H1 (cell line): Measurements from ENCODE around the gene SFTPA2. TPM values are rescaled to one million over a fixed set of nuclear protein-coding genes. Genes with fewer than 3 reads are reported as not detected.

ENCODE experiments used
- CTCF ChIA-PET: fragments of 300-600 bp; sonication (Branson Sonifier 250); formaldehyde crosslinking; loops from one replicate; lab custom pipeline; 2021; ENCODE audit not compliant: partially characterized antibody; lab: Charles Lee
- POLR2A ChIA-PET: fragments of 300-600 bp; sonication (Branson Sonifier 250); formaldehyde crosslinking; loops from one replicate; lab custom pipeline; 2021; ENCODE audit warnings: inconsistent platforms; ENCODE audit not compliant: partially characterized antibody; lab: Charles Lee
- DNase-seq, 2 experiments: peaks; one replicate each; pipeline versions ENCODE4 v3.0.0 to v3.0.0-alpha.2; 2010 to 2022; ENCODE audit warnings: low spot score in 2 of 2, low read depth in 1 of 2, mixed read lengths in 1 of 2
- FAIRE-seq: peaks from 2 replicates; lab custom pipeline; 2011; peaks lifted over from hg19 to GRCh38; lab: Jason Lieb, UNC
- H2AFZ ChIP-seq: 2 replicates; pipeline ENCODE4 v1.8.1; 2012; ENCODE audit warnings: low read length, inconsistent platforms
- H2AK5ac ChIP-seq: 2 replicates; pipeline ENCODE4 v1.6.1; 2013; ENCODE audit warnings: low read depth, low read length
- H2BK120ac ChIP-seq: replicated peaks from 2 replicates; pipeline ENCODE3; 2013; ENCODE audit warnings: low read depth, low read length, inconsistent platforms
- H2BK12ac ChIP-seq: 2 replicates; pipeline ENCODE4 v1.6.1; 2013; ENCODE audit warnings: low read depth, low read length
- H2BK15ac ChIP-seq: 2 replicates; pipeline ENCODE4 v1.6.1; 2013; ENCODE audit warnings: low read length
- H2BK20ac ChIP-seq: 2 replicates; pipeline ENCODE4 v1.6.1; 2013; ENCODE audit warnings: low read length
- H2BK5ac ChIP-seq: 2 replicates; pipeline ENCODE4 v1.6.1; 2013; ENCODE audit warnings: low read depth, low read length
- H3K14ac ChIP-seq: 2 replicates; pipeline ENCODE4 v1.6.1; 2013; ENCODE audit warnings: inconsistent platforms; ENCODE audit not compliant: insufficient read length
- H3K18ac ChIP-seq: 2 replicates; pipeline ENCODE4 v1.6.1; 2013; ENCODE audit warnings: low read length; ENCODE audit errors: extremely low read depth
- H3K23ac ChIP-seq: 2 replicates; pipeline ENCODE4 v1.6.1; 2013; ENCODE audit warnings: inconsistent platforms; ENCODE audit not compliant: insufficient read length
- H3K23me2 ChIP-seq: 2 replicates; pipeline ENCODE4 v1.6.1; 2013; ENCODE audit warnings: low read depth, low read length
- H3K27ac ChIP-seq: 2 replicates; pipeline ENCODE4 v1.6.1; 2011; ENCODE audit warnings: low read depth, low read length, inconsistent platforms
- H3K27me3 ChIP-seq, 4 experiments: replicated peaks in 1 of 4; 1 replicate in 1 of 4; 2 replicates in 3 of 4; pipeline versions ENCODE4 v1.6.1 to v1.8.1; 2011 to 2013; ENCODE audit warnings: low read length in 3 of 4, mild to moderate bottlenecking in 3 of 4, inconsistent platforms in 2 of 4, mixed read lengths in 2 of 4, moderate library complexity in 1 of 4; ENCODE audit not compliant: control insufficient read depth in 3 of 4, insufficient read depth in 3 of 4; ENCODE audit errors: extremely low read depth in 1 of 4
- H3K36me3 ChIP-seq, 4 experiments: 2 replicates each; pipeline versions ENCODE4 v1.6.1 to v1.8.1; 2011 to 2013; ENCODE audit warnings: mild to moderate bottlenecking in 4 of 4, low read length in 3 of 4, moderate library complexity in 2 of 4, control low read depth in 1 of 4, inconsistent platforms in 1 of 4; ENCODE audit not compliant: insufficient read depth in 4 of 4, control insufficient read depth in 2 of 4
- H3K4ac ChIP-seq: replicated peaks from 2 replicates; pipeline ENCODE3; 2013; ENCODE audit warnings: low read length, low read depth, mixed read lengths, inconsistent platforms; ENCODE audit not compliant: insufficient read length
- H3K4me1 ChIP-seq, 4 experiments: replicated peaks in 1 of 4; 1 replicate in 1 of 4; 2 replicates in 3 of 4; pipeline versions ENCODE4 v1.6.1 to v1.8.1; 2011 to 2013; ENCODE audit warnings: low read length in 3 of 4, inconsistent platforms in 2 of 4, mixed read lengths in 1 of 4; ENCODE audit not compliant: insufficient read depth in 4 of 4, control insufficient read depth in 3 of 4
- H3K4me2 ChIP-seq, 2 experiments: 2 replicates each; pipeline versions ENCODE4 v1.6.1 to v1.8.1; 2011 to 2013; ENCODE audit warnings: low read depth in 2 of 2, low read length in 2 of 2, control low read depth in 1 of 2, inconsistent platforms in 1 of 2, mild to moderate bottlenecking in 1 of 2; ENCODE audit not compliant: insufficient read depth in 1 of 2
- H3K4me3 ChIP-seq, 4 experiments: fragments of 200-600, 300-600 bp in 1 of 4; sonication (generic), shearing (Covaris generic), sonication (Bioruptor Twin) in 1 of 4; 2 replicates each; pipeline versions ENCODE4 v1.5.1 to v1.8.1; 2011 to 2016; ENCODE audit warnings: low read length in 4 of 4, low read depth in 3 of 4, control low read depth in 2 of 4, inconsistent platforms in 2 of 4, mild to moderate bottlenecking in 2 of 4, mixed read lengths in 1 of 4, moderate library complexity in 1 of 4; ENCODE audit not compliant: insufficient read depth in 2 of 4; ENCODE audit errors: extremely low read depth in 1 of 4
- H3K56ac ChIP-seq: replicated peaks from 2 replicates; pipeline ENCODE3; 2013; ENCODE audit warnings: low read depth, mild to moderate bottlenecking, mixed read lengths, low read length, inconsistent platforms; ENCODE audit not compliant: insufficient read length
- H3K79me1 ChIP-seq: 2 replicates; pipeline ENCODE4 v1.6.1; 2013; ENCODE audit warnings: low read depth, low read length, control low read depth
- H3K79me2 ChIP-seq, 2 experiments: 2 replicates each; pipeline versions ENCODE4 v1.6.1 to v1.8.1; 2012 to 2013; ENCODE audit warnings: low read length in 2 of 2, mild to moderate bottlenecking in 2 of 2, inconsistent platforms in 1 of 2; ENCODE audit not compliant: insufficient read depth in 2 of 2, control insufficient read depth in 1 of 2
- H3K9ac ChIP-seq, 4 experiments: replicated peaks in 1 of 4; 1 replicate in 1 of 4; 2 replicates in 3 of 4; pipeline versions ENCODE4 v1.6.1 to v1.8.1; 2011 to 2013; ENCODE audit warnings: low read depth in 3 of 4, low read length in 3 of 4, control low read depth in 2 of 4, mild to moderate bottlenecking in 2 of 4, moderate library complexity in 2 of 4, inconsistent platforms in 1 of 4; ENCODE audit errors: extremely low read depth in 1 of 4
- H3K9me3 ChIP-seq, 2 experiments: 2 replicates each; pipeline versions ENCODE4 v1.6.1 to v1.8.1; 2012 to 2013; ENCODE audit warnings: mild to moderate bottlenecking in 2 of 2, moderate library complexity in 2 of 2, control low read depth in 1 of 2, inconsistent platforms in 1 of 2, low read depth in 1 of 2, low read length in 1 of 2, mixed read lengths in 1 of 2; ENCODE audit not compliant: insufficient read depth in 2 of 2
- H4K20me1 ChIP-seq, 2 experiments: replicated peaks in 1 of 2; 2 replicates each; pipeline versions ENCODE3 to v1.8.1; 2011 to 2013; ENCODE audit warnings: inconsistent platforms in 2 of 2, low read length in 2 of 2, mild to moderate bottlenecking in 1 of 2; ENCODE audit not compliant: insufficient read depth in 2 of 2, control insufficient read depth in 1 of 2
- H4K5ac ChIP-seq: 2 replicates; pipeline ENCODE4 v1.6.1; 2013; ENCODE audit warnings: low read length, low read depth, mixed read lengths, inconsistent platforms; ENCODE audit not compliant: insufficient read length
- H4K8ac ChIP-seq: 2 replicates; pipeline ENCODE4 v1.8.0; 2013; ENCODE audit warnings: mild to moderate bottlenecking, moderate library complexity, low read length, inconsistent platforms; ENCODE audit not compliant: insufficient read depth; ENCODE audit errors: extremely low read depth
- H4K91ac ChIP-seq: replicated peaks from 2 replicates; pipeline ENCODE3; 2013; ENCODE audit warnings: low read length, mixed read lengths, inconsistent platforms; ENCODE audit not compliant: insufficient read length
- BACH1 ChIP-seq: IDR thresholded peaks from 2 replicates; pipeline ENCODE4 v1.6.1; 2012; ENCODE audit warnings: low read length, improper control_type of control experiment
- CBX5 ChIP-seq: fragments of 300-800, 300-1000 bp; sonication (generic); IDR thresholded peaks from 2 replicates; pipeline ENCODE4 v1.7.1; 2016; ENCODE audit warnings: antibody characterized with exemption, low read length, low read depth
- E2F6 ChIP-seq: IDR thresholded peaks from 2 replicates; pipeline ENCODE4 v1.6.1; 2012; ENCODE audit warnings: inconsistent platforms
- EGR1 ChIP-seq: IDR thresholded peaks from 2 replicates; pipeline ENCODE4 v1.6.1; 2011; ENCODE audit warnings: low read depth, low read length, borderline replicate concordance
- GTF2F1 ChIP-seq: IDR thresholded peaks from 2 replicates; pipeline ENCODE4 v1.6.1; 2012; ENCODE audit warnings: low read depth, low read length, improper control_type of control experiment, borderline replicate concordance
- HDAC6 ChIP-seq: IDR thresholded peaks from one replicate; pipeline ENCODE4 v1.7.1; 2012; ENCODE audit warnings: low read depth, mild to moderate bottlenecking, inconsistent platforms, low read length, moderate library complexity
- PHF8 ChIP-seq: fragments of 200-600 bp; sonication (generic); conservative IDR thresholded peaks from 2 replicates; pipeline ENCODE4 v1.7.1; 2012; ENCODE audit warnings: low read depth, mild to moderate bottlenecking, inconsistent platforms, low read length, moderate library complexity
- SP1 ChIP-seq: IDR thresholded peaks from 2 replicates; pipeline ENCODE4 v1.6.1; 2011; ENCODE audit warnings: low read depth, low read length
- TCF12 ChIP-seq: IDR thresholded peaks from 2 replicates; pipeline ENCODE4 v1.6.1; 2011; ENCODE audit warnings: low read depth, mild to moderate bottlenecking, low read length
- ZNF274 ChIP-seq: IDR thresholded peaks from 2 replicates; pipeline ENCODE4 v1.7.0; 2012; ENCODE audit warnings: low read length, borderline replicate concordance; ENCODE audit errors: extremely low read depth
- WGBS, 2 experiments: shearing (Covaris generic) in 1 of 2; methylation state at CpG; one replicate each; pipeline versions ENCODE4 v1.1.6 to v1.1.7; 2013 to 2015; ENCODE audit warnings: low lambda C conversion rate in 2 of 2, mixed read lengths in 2 of 2, inconsistent platforms in 1 of 2, low coverage in 1 of 2, missing lambda C conversion rate in 1 of 2; ENCODE audit not compliant: insufficient replicate concordance in 2 of 2, insufficient coverage in 1 of 2, insufficient read length in 1 of 2; ENCODE audit errors: extremely low coverage in 1 of 2, missing lambda C conversion rate in 1 of 2; 5-methylcytosine and 5-hydroxymethylcytosine counted together
- polyA plus RNA-seq, 7 experiments: library from polyadenylated mRNA; depleted of rRNA in 3 of 7; stranded (reverse) in 5 of 7; unstranded in 2 of 7; fragments of >200 nt in 5 of 7; fragments of 200-250 nt in 2 of 7; gene quantifications; 1 replicate in 5 of 7; 2 replicates in 1 of 7; 4 replicates in 1 of 7; pipeline versions ENCODE4 v1.2.1 to v1.2.3, GENCODE V29; 2011 to 2013; ENCODE audit warnings: missing spikeins in 2 of 7, mixed read lengths in 2 of 7
- total RNA-seq: library from RNA; stranded (reverse); fragmentation: NEBNext Ultra II Directional; extraction: Animal tissue kit (Norgen Biotek cat#: 25700); gene quantifications from 2 replicates; pipeline ENCODE4 v1.2.1, GENCODE V29; 2021
- TF ChIP-seq, protein P1 (sequence below): IDR thresholded peaks from 2 replicates; pipeline ENCODE4 v1.6.1; 2011; ENCODE audit warnings: low read length, improper control_type of control experiment

SFTPA2 gene
- total and polyA plus RNA-seq, 2 of the 8 experiments (the other 6 are each of a cell fraction or from before 2014, with no cell fraction given), result not detected

DNA sequence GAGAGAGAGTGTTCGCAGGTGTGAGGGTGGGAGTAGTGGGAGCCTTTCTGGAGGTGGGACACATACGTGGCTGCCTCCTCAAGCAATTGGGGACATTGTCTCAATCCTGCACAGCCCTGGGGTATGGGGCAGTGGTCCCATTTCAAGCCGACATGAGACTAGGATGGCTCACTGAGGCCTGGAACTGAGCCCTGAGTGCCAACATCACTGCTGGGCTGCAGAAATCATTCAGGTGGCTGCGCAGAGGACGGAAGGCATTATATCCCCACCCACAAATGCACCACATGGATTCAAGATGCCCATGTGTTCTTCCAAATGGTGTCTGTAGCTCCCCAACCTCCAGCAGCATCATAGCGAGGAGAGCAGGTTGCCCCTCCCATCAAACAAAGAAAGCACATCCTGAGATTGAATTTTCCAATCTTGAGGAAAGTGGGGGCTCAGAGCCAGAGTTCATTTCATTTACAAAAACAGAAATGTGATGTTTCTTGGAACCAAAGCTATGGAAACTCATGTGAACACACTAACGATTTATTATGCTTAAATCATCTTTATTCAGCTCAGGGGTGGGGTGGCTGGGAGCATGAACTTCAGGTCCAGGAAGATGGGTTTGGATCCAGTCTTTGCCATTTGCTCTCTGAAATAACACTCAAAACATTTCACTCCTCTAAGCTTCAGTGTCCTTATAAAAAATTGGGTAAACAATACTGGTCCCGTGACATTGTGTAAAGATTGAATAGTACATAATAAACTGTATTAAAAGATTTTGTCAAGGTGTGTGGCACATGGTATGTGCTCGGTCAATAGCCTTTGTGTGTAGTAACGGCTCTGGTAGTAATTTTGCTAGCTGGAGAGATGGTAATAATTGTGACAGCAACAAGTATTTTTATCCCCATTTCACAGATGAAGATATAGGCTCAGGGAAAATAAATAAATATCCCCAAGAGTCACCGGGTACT, 4.6 kb downstream of the SFTPA2 start:
- no peak for FAIRE-seq
- TF ChIP-seq HDAC6 (no peak), SP1 (no peak), ZNF274 (no peak), CBX5 (no peak), EGR1 (no peak), TCF12 (no peak), PHF8 (no peak), BACH1 (no peak), E2F6 (no peak), GTF2F1 (no peak)
- TF ChIP-seq, protein P1, sequence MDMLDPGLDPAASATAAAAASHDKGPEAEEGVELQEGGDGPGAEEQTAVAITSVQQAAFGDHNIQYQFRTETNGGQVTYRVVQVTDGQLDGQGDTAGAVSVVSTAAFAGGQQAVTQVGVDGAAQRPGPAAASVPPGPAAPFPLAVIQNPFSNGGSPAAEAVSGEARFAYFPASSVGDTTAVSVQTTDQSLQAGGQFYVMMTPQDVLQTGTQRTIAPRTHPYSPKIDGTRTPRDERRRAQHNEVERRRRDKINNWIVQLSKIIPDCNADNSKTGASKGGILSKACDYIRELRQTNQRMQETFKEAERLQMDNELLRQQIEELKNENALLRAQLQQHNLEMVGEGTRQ, result no peak

More for the DNA sequence above, 4.6 kb downstream of the SFTPA2 start:
- H3K23me2 ChIP-seq, result no peaks in the 10 kb centered on the region
- H3K14ac ChIP-seq, result no peak overlapping the region
- ChIA-PET POLR2A (no interaction called here), CTCF (interaction anchor here (2.4 kb wide), 1 partner anchor 54 kb away, joined by 8 read pairs; the partner anchor contains the start of gene SFTPA1)
- H3K27me3 ChIP-seq, result no peaks in the 10 kb centered on the region; a peak in 1 of 7 replicates
- H4K91ac ChIP-seq, result no peak overlapping the region
- no peak overlapping the region; the same call in 1 of the 2 replicates for H4K8ac ChIP-seq
- no peak overlapping the region for H3K4me2 ChIP-seq
- 88% methylated on average over 11 of the region's 11 CpGs; no CpG with 5 or more reads in 1 of the 2 experiments for WGBS, 2 experiments
- no peaks in the 10 kb centered on the region for H4K20me1 ChIP-seq
- H3K79me2 ChIP-seq, result no peaks in the 10 kb centered on the region
- no peak overlapping the region for H2AFZ ChIP-seq
- H3K18ac ChIP-seq, result no peak overlapping the region
- no peaks in the 10 kb centered on the region for H3K36me3 ChIP-seq
- no peak overlapping the region for H2AK5ac ChIP-seq
- no peak overlapping the region for H3K9ac ChIP-seq
- H2BK120ac ChIP-seq, result no peak overlapping the region
- no peak overlapping the region for H3K27ac ChIP-seq
- no peak overlapping the region for H4K5ac ChIP-seq
- no peaks in the 10 kb centered on the region for H3K9me3 ChIP-seq
- no peak overlapping the region for H3K4me3 ChIP-seq
- H3K56ac ChIP-seq, result no peak overlapping the region
- no peaks in the 10 kb centered on the region for H3K4me1 ChIP-seq
- no peak overlapping the region for H2BK15ac ChIP-seq
- H2BK5ac ChIP-seq, result no peak overlapping the region
- no peak overlapping the region for H3K4ac ChIP-seq
- H3K79me1 ChIP-seq, result no peaks in the 10 kb centered on the region
- H3K23ac ChIP-seq, result no peak overlapping the region
- DNase-seq, result no peak
- no peak overlapping the region for H2BK12ac ChIP-seq
- H2BK20ac ChIP-seq, result no peak overlapping the region
